Daoy (cell line): ENCODE results near the gene DOC2A. TPM values are rescaled to one million over a fixed set of nuclear protein-coding genes. Genes with fewer than 3 reads are reported as not detected.

Experiments
- DNase-seq: peaks from one replicate; pipeline ENCODE4 v3.0.0-alpha.2; 2015; ENCODE audit warnings: low read depth
- total RNA-seq: library from RNA; depleted of rRNA; stranded (reverse); fragments of >200 nt; shearing (Covaris generic); gene quantifications from 2 replicates; pipeline ENCODE4 v1.2.3, GENCODE V29; 2014

Gene DOC2A
- total RNA-seq, 1 experiment from 2014 or later = not detected

DNA sequence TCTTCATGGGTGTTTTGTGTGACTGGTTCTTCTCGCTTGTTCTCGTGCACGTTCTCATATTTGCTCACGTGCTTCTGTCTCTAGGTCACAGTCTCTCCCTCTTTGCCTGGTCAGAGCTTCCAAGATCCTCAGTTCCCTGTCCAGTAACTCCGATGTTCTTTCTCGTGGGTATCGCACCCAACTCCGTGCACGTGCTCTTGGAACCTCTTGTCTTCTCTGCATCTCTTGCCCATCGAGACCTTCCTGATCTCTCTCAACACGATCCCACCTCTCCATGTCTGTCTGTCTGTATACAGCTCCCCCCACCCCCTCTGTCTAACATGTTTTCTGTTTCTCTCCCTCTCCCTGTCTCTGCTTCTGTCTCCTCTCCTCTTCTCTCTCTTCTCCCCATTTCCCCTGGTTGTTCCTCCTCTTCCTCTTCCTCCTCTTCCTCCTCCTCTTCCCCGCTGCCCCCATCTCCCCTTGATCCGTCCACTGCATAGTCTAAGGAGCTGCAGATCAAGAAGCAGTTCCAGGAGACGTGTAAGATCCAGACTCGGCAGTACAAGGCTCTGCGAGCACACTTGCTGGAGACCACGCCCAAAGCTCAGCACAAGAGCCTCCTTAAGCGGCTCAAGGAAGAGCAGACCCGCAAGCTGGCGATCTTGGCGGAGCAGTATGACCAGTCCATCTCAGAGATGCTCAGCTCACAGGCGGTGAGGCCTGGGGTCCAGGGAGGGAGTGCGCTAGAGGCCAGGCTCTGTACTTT lies 21.5 kb downstream of the DOC2A start:
- no peak for DNase-seq

DNA sequence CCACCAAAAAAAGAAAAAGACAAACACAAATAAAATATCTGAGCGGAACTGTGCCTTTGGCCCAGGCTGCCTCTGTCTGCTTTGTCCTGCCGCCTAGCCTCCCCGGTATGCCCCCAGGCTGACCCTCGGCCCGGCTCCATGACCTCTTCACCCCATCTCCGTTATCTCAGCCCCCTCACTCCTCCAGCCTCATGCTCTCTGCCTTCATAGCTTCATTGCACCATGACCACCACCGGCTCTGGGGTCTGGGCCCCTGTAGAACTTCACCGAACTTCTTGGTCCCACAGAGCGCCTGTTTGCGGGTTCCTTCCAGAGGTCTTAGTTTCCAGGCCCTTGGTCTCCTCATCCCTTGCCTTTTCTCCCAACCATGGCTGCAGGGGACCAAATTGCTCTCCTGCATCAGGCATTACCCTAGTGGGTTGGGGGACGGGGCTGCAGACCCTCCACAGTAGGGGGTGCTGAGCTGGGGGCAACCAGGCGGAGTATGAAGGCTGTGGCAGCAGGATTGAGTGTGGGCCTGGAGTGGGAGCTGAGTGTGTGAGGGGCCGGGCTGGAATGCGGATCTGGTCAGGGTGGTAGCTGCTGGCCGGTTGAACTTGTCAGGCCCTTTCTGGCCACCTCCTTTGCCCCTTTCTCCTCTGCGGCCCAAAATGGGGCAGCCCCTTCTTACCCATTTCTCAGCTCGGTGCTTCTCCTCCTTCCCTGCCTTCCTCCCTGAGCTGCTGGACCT lies 22.3 kb downstream of the DOC2A start:
- no peak for DNase-seq

DNA sequence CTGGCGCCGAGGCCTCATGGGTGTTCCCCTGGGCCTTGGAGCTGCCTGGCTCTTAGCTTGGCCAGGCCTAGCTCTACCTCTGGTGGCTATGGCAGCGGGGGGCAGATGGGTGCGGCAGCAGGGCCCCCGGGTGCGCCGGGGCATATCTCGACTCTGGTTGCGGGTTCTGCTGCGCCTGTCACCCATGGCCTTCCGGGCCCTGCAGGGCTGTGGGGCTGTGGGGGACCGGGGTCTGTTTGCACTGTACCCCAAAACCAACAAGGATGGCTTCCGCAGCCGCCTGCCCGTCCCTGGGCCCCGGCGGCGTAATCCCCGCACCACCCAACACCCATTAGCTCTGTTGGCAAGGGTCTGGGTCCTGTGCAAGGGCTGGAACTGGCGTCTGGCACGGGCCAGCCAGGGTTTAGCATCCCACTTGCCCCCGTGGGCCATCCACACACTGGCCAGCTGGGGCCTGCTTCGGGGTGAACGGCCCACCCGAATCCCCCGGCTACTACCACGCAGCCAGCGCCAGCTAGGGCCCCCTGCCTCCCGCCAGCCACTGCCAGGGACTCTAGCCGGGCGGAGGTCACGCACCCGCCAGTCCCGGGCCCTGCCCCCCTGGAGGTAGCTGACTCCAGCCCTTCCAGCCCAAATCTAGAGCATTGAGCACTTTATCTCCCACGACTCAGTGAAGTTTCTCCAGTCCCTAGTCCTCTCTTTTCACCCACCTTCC lies 23.3 kb downstream of the DOC2A start:
- no peak for DNase-seq

DNA sequence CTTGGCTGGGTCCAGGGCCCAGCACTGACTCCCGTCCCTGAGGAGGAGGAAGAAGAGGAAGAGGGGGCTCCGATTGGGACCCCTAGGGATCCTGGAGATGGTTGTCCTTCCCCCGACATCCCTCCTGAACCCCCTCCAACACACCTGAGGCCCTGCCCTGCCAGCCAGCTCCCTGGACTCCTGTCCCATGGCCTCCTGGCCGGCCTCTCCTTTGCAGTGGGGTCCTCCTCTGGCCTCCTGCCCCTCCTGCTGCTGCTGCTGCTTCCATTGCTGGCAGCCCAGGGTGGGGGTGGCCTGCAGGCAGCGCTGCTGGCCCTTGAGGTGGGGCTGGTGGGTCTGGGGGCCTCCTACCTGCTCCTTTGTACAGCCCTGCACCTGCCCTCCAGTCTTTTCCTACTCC lies 23.9 kb downstream of the DOC2A start:
- DNase-seq = no peak

DNA sequence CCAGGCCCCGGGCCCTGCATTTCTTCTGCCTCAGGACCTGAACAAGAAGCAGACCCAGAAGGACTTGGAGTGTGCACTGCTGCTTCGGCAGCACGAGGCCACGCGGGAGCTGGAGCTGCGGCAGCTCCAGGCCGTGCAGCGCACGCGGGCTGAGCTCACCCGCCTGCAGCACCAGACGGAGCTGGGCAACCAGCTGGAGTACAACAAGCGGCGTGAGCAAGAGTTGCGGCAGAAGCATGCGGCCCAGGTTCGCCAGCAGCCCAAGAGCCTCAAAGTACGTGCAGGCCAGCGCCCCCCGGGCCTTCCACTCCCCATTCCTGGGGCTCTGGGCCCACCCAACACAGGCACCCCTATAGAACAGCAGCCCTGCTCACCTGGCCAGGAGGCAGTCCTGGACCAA lies 24.6 kb downstream of the DOC2A start:
- DNase-seq = no peak

DNA sequence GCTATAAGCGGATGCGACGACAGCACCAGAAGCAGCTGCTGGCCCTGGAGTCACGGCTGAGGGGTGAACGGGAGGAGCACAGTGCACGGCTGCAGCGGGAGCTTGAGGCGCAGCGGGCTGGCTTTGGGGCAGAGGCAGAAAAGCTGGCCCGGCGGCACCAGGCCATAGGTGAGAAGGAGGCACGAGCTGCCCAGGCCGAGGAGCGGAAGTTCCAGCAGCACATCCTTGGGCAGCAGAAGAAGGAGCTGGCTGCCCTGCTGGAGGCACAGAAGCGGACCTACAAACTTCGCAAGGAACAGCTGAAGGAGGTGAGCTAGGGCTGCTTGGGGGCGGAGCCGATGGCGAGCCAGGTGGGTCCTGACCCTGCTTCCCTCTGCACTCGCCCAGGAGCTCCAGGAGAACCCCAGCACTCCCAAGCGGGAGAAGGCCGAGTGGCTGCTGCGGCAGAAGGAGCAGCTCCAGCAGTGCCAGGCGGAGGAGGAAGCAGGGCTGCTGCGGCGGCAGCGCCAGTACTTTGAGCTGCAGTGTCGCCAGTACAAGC lies 25.5 kb downstream of the DOC2A start:
- no peak for DNase-seq

DNA sequence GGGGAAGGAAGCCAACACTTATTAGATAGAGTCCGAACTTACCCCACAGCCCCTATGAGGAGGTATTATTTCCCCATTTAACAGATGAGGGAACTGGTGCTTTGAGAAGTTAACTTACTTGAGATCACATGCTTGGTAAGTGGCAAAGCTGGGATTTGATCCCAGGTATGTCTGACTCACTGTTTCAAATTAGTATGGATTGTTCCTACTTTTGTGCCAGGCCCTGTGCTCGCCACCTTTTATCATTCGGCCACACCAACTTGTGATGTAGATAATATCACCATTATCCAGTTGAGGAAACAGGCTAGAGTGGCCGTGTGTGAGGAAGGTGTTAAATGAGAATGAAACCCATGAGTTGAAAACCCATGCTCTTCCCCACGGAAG lies 26.1 kb downstream of the DOC2A start:
- no peak for DNase-seq

DNA sequence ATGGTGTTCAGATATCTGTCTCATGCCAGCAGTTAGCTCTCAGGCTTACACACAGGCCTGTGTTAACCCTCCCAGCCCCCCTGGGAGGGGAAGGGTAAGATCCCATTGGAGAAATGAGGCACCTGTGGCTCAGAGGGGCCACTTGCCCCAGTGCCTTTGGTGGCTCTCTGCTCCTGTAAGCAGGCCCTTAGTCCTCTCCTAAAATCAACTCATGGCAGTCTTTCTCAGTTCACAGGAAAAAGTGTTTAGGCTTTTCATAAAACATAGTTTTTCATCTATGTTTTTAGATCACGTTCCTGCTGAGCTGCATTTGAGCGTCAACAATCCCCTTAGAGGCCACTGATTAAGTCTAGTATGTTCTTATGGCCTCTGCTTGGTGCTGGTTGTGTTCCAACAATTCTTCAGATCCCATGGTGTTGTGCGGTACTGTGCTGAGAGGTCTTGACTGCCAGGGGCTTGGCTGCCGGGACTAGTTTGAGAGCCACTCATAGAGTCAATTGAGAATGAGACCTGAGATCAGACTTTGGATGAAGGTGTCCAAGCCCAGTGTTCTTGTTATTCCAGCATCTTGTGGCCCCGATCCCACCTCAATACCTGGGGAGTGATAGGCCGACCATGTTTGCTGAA lies 26.6 kb downstream of the DOC2A start:
- DNase-seq = no peak

DNA sequence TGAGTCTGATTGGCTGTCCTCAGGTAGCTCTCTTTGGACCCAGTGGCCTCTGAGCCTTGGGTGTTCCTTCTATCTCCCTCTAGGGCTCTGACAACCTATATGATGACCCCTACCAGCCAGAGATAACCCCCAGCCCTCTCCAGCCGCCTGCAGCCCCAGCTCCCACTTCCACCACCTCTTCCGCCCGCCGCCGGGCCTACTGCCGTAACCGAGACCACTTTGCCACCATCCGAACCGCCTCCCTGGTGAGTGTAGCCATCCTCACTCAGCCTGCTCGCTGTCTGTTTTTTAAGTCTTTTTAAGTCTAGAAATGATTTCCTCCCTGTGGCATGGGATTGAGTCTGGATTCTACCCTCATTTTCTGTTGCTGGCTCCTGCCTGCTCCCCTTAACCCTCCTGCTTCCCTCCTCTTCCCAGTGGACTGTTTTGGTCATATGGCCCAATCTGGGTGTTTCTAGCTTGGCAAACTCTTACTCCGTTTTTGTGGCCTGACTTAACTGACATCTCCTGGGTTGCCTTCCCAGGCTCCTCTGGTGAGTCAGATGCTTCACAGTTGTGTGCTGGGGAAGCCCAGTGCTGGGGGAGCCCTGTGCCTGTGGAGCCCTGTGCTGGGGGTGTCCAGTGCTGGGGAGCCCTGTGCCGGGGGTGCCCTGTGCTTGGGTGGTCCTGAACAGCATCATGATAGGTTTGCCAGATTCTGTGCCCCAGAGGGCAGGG lies 27.2 kb downstream of the DOC2A start:
- DNase-seq = no peak

DNA sequence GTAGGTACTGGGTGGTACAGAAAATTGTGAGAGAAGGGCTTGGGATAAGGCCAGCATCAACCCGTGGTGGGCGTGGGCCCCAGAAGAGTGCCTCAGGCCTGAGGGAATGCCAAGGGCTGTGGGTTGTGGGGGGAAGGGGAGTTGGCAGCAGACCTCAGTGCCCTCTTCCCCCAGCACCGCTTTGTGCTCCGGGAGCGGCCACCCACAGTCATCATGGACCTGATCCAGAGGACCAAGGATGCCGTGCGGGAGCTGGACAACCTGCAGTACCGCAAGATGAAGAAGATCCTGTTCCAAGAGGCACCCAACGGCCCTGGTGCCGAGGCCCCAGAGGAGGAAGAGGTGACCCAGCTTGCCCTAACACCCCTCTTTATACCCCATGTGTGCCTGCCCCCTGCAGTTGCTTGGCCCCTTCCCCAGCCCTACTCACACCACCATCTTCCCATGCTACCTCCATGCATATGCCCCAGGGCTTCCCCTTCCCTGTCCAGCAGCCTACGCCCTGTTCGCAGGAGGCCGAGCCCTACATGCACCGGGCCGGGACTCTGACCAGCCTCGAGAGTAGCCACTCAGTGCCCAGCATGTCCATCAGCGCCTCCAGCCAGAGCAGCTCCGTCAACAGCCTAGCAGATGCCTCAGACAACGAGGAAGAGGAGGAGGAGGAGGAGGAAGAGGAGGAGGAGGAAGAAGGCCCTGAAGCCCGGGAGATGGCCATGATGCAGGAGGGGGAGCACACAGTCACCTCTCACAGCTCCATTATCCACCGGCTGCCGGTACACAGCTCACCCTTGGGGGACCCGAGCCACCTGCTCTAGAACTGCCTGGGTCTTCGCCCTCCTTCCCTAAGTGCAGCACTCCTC lies 28.0 kb downstream of the DOC2A start:
- no peak for DNase-seq

DNA sequence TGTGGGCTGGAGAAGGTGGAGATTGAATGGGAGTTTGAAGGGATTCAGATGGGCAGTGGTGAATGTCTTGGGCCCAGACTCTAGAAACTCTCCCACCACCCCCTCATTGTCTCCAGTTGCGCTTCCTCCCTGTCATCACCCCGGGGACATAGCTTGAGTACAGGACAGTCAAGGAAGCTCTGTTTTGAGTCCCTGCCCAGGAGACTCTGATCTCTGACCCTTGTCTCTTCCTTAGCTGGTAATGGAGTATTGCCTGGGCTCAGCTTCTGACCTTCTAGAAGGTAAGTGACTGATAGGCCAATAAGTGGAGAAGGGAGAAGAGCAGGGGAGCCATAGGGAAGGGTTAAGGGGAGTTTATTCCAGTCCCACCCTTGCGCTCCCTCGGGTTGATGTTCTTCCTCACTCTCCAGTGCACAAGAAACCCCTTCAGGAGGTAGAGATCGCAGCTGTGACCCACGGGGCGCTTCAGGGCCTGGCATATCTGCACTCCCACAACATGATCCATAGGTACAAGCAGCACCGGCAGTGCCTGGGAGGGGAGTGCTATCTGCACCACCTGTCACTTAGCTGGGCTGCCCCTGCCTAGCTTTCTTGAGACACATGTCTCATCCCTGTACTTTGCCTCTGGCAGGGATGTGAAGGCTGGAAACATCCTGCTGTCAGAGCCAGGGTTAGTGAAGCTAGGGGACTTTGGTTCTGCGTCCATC lies 32.1 kb downstream of the DOC2A start:
- no peak for DNase-seq

DNA sequence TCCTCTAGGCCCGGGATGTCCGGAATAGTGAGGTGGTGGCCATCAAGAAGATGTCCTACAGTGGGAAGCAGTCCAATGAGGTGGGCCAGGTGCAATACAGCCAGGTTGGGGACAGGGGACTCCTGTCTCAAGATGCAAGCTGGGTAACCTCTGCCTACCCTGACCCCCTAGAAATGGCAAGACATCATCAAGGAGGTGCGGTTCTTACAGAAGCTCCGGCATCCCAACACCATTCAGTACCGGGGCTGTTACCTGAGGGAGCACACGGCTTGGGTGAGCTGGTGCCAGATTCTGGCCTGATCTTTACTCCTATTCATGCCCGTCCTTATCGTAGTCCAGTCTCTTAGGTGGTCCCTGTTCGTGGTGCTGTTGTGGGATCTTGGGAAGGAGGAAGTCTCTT lies 32.7 kb downstream of the DOC2A start:
- no peak for DNase-seq

DNA sequence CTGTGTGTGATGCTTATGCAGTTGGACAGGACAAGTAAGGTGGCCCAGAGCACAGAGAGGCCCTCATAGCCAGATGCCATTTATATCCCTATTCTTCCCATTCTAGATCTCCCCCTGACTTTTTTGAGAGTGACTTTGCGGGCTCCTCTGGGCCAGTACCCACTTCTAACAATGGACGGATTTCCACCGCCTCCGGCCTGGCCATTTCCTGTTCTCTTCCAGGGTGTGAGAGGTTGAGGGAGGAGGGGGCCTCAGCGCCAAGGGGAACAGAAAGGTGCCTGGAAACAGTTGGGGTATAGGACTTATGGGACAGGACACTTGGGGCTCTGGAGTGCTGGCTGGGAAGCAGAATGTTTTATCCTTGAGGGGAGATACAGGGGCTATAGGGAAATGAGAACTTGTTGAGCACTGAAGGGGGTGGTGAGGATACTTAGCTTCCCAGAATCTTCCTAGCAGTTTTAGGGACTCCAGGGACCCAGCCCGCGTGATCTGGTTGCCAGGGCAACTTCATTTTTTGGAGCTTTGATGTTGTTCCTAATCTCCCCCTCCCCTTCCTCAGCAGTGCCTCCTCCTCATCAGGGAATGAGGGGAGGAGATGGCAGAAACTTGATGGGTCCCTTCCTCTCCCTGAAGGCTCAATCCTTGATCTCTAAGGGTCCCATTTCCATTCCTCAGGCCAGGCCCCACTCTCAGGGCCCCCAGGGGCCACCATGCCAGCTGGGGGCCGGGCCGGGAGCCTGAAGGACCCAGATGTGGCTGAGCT lies 33.6 kb downstream of the DOC2A start:
- DNase-seq = no peak

DNA sequence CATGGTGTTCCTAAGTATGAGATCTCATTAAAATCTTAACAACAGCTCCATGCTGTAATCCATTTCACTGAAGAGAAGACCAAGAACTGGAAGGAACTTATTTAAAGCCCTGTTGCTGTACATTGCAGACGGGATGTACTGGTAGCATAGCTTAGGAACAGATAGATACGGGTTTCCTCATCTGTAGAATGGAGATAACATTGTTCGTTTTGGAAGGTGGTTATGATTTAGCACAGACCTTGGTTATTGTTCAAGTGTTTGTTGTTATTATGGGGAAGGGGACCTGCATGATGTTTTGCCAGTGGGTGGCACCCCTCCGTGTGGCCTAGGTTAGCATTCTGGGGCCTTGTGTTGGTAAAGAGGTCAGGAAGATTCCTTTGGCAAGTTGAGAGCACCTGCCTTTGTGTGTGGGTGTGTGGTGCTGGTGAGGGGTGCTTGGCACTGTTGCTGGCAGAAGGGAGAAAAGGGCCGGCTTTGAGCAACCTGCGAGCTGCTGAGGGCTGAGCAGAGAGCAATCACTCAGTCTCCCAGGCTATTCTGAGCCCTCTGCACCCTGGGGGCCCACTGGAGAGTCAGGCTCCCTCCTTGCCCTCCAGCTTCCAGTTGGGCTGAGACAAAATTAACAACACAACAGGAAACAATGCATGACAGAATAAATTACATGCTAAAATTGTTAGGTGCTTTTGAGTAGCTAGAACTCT lies 34.9 kb downstream of the DOC2A start:
- no peak for DNase-seq

DNA sequence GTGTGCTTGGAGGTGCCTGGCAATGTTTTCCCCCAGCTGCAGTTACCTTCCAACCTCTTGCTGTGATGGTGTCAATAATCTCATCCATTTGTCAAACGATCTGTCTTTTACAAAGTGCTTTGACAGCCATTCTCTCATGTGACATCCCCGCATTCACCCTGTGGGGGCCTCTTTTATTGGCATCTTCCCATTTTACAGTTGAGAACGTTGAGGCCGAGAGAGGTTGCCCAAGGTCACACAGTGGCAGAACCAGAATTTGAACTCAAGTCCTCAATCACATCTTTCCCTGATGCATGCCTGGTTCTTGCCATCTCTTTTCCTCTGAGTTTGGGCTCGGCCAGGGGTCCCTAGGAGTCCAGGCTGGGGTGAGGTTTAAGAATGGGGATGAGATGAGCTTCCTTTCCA lies 35.7 kb downstream of the DOC2A start:
- no peak for DNase-seq

DNA sequence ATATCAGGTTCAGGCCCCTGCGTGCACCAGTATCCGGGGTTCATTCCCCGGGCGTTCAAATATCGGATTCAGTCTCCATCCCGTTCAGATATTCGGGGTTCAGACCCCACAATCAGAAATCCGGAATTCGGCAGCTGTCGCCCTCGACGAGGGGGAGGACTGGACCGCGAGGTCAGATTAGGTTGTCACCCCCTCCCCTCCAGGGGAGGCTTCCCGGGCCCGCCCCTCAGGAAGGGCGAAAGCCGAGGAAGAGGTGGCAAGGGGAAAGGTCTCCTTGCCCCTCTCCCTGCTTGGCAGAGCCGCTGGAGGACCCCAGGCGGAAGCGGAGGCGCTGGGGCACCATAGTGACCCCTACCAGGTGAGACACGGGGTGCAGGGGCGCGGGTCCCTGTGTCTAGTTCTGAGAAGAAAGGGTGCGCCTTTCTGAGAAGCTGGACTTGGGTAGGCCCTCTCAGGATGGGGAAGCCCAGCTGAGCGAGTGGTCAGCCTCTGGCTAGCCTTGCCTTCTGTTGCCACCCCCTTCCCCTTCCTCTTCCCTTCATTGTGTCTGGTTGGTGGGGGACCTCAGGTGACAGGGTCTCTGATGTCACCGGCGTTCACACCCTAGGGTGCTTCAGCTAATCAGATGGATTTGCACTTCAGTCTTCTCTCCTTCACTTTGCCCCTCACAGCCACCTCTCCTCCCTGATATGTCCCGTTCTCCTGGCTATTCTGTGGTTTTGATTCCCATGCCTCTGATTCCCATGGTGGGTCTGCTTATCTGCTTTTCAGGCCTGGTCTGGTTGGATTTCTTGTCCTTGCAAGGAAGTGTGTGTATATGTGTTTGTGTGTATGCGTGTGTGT lies 36.3 kb downstream of the DOC2A start:
- DNase-seq = no peak
